ENCODE measurements around the gene POLH.

The POLH gene

GRCh38 chr6:43613721-43614395, 37.9 kb downstream of the POLH start:
- no peak for TF ChIP-seq CTCF (conservative IDR thresholded peaks at IDR 0.05; ENCODE audit: control insufficient read depth, insufficient read depth, low read depth, low read length)
- no peak overlapping the region for H3K4me3 ChIP-seq (ENCODE audit: control insufficient read depth, low read depth, low read length)
- no peak for DNase-seq (ENCODE audit: low read depth)

- DNase-seq (ENCODE audit: low read depth) = no peak
- TF ChIP-seq CTCF (conservative IDR thresholded peaks at IDR 0.05; ENCODE audit: control insufficient read depth, insufficient read depth, low read depth, low read length) = no peak
- H3K4me3 ChIP-seq (ENCODE audit: control insufficient read depth, low read depth, low read length) = no peak overlapping the region
Measured at GRCh38 chr6:43614396-43614730, 38.4 kb downstream of the POLH start.

- DNase-seq (ENCODE audit: low read depth) = no peak
- no peak overlapping the region for H3K4me3 ChIP-seq (ENCODE audit: control insufficient read depth, low read depth, low read length)
- no peak for TF ChIP-seq CTCF (conservative IDR thresholded peaks at IDR 0.05; ENCODE audit: control insufficient read depth, insufficient read depth, low read depth, low read length)
Measured at GRCh38 chr6:43616725-43617472, 40.9 kb downstream of the POLH start.

GRCh38 chr6:43621078-43621835, 45.3 kb downstream of the POLH start:
- DNase-seq (ENCODE audit: low read depth) = no peak
- no peak overlapping the region for H3K4me3 ChIP-seq (ENCODE audit: control insufficient read depth, low read depth, low read length)
- no peak for TF ChIP-seq CTCF (conservative IDR thresholded peaks at IDR 0.05; ENCODE audit: control insufficient read depth, insufficient read depth, low read depth, low read length)

GRCh38 chr6:43621836-43622180, 45.8 kb downstream of the POLH start:
- no peak for TF ChIP-seq CTCF (conservative IDR thresholded peaks at IDR 0.05; ENCODE audit: control insufficient read depth, insufficient read depth, low read depth, low read length)
- no peak overlapping the region for H3K4me3 ChIP-seq (ENCODE audit: control insufficient read depth, low read depth, low read length)
- DNase-seq (ENCODE audit: low read depth) = no peak

- no peak for TF ChIP-seq CTCF (conservative IDR thresholded peaks at IDR 0.05; ENCODE audit: control insufficient read depth, insufficient read depth, low read depth, low read length)
- DNase-seq (ENCODE audit: low read depth) = no peak
- H3K4me3 ChIP-seq (ENCODE audit: control insufficient read depth, low read depth, low read length) = no peak overlapping the region
Measured at GRCh38 chr6:43622541-43622940, 46.6 kb downstream of the POLH start.

Data from fibroblast of mammary gland (primary cell).